SU-DHL-6 (cell line): ENCODE measurements around the gene LRP11.
"Not testable (repeated sequence)": the region's sequence is repeated elsewhere in the genome, so short reads cannot be mapped to it uniquely, and the experiment has no call there.

Experiments used
- CTCF ChIP-seq: fragments of 200-600 bp; sonication (generic); IDR thresholded peaks from one replicate; pipeline ENCODE4 v1.5.1; 2017; ENCODE audit warnings: antibody characterized with exemption, mild to moderate bottlenecking, low read length, moderate library complexity; ENCODE audit not compliant: insufficient read depth, poor library complexity, severe bottlenecking
- EZH2phosphoT487 ChIP-seq: fragments of 200-600 bp; sonication (generic), shearing (Covaris generic); conservative IDR thresholded peaks from 2 replicates; pipeline ENCODE4 v1.6.1; 2018; ENCODE audit warnings: mild to moderate bottlenecking, antibody characterized with exemption, low read length, moderate library complexity, mixed read lengths

- TF ChIP-seq CTCF, EZH2phosphoT487: not testable (repeated sequence)
These were observed 44.3 kb upstream of the LRP11 start for GRCh38 chr6:149908480-149908879.
